NCI-H187 treated with DMSO at 0.1 percent for 48 hours (cell line): ENCODE measurements around the gene TWNK.

ENCODE experiments used
- DNase-seq: peaks from one replicate; lab custom pipeline; 2025; lab: John Stamatoyannopoulos, UW

Gene TWNK

GRCh38 chr10:100986952-100987684 lies at the start of gene TWNK, which contains the start of gene MRPL43:
Gene TWNK (plus strand): TSS chr10:100987543. CDS start chr10:100988211, 668 bp downstream.
Gene MRPL43 (minus strand): TSS chr10:100987497. CDS start chr10:100987443, 54 bp downstream.
- peak; percentile 9 for DNase-seq

- DNase-seq, result no peak
Observed at GRCh38 chr10:100939763-100940344, 47.5 kb upstream of the TWNK start.

- DNase-seq, result no peak
Observed at GRCh38 chr10:100942229-100942628, 45.1 kb upstream of the TWNK start.

GRCh38 chr10:100943508-100943907 lies 43.8 kb upstream of the TWNK start:
- no peak for DNase-seq

- DNase-seq, result no peak
Observed at GRCh38 chr10:100945754-100946153, 41.6 kb upstream of the TWNK start.

- no peak for DNase-seq
Observed at GRCh38 chr10:100948916-100949315, 38.4 kb upstream of the TWNK start.

GRCh38 chr10:100960251-100960650 lies 27.1 kb upstream of the TWNK start:
- DNase-seq, result no peak

- DNase-seq, result no peak
Observed at GRCh38 chr10:100962351-100963080, 24.8 kb upstream of the TWNK start.

GRCh38 chr10:100963826-100964225 lies 23.5 kb upstream of the TWNK start:
- DNase-seq, result no peak

GRCh38 chr10:100965820-100966219 lies 21.5 kb upstream of the TWNK start:
- no peak for DNase-seq

GRCh38 chr10:100966887-100967286 lies 20.5 kb upstream of the TWNK start:
- DNase-seq, result no peak

GRCh38 chr10:100967332-100967731 lies 20.0 kb upstream of the TWNK start:
- no peak for DNase-seq

- no peak for DNase-seq
Observed at GRCh38 chr10:100968062-100968736, 19.1 kb upstream of the TWNK start.

- DNase-seq, result no peak
Observed at GRCh38 chr10:100968863-100969186, 18.5 kb upstream of the TWNK start.

- no peak for DNase-seq
Observed at GRCh38 chr10:100969187-100970075, 17.9 kb upstream of the TWNK start, which contains the start of gene SEMA4G. Gene SEMA4G (plus strand): TSS chr10:100969504. CDS start chr10:100972913, 3,409 bp downstream.

- no peak for DNase-seq
Observed at GRCh38 chr10:100970076-100970913, 17.0 kb upstream of the TWNK start.

GRCh38 chr10:100970914-100971811 lies 16.2 kb upstream of the TWNK start:
- no peak for DNase-seq

GRCh38 chr10:100972115-100972903 lies 15.0 kb upstream of the TWNK start:
- DNase-seq, result no peak
